K562 (cell line): Measurements from ENCODE around the gene AUNIP. TPM values are rescaled to one million over a fixed set of nuclear protein-coding genes. Genes with fewer than 3 reads are reported as not detected.

Experiments
- BCLAF1 ChIP-seq, 2 experiments: fragments of 450-650 bp in 1 of 2; IDR thresholded peaks; 2 replicates each; pipeline ENCODE4 v1.6.1; 2011 to 2017; ENCODE audit warnings: low read depth in 2 of 2, antibody characterized with exemption in 1 of 2, borderline replicate concordance in 1 of 2, low read length in 1 of 2, mild to moderate bottlenecking in 1 of 2, mixed read lengths in 1 of 2; ENCODE audit not compliant: control insufficient read depth in 1 of 2
- CEBPB ChIP-seq: fragments of 450-650 bp; IDR thresholded peaks from 2 replicates; pipeline ENCODE4 v1.6.1; 2016; ENCODE audit warnings: missing genetic modification characterization, missing compliant biosample characterization
- DEAF1 ChIP-seq: fragments of 450-650 bp; formaldehyde crosslinking; IDR thresholded peaks from 2 replicates; pipeline ENCODE4 v1.4.0; 2020; ENCODE audit warnings: mild to moderate bottlenecking, moderate library complexity
- ETV6 ChIP-seq, 3 experiments: fragments of 150-350 bp in 1 of 3; sonication (generic) in 1 of 3; formaldehyde crosslinking in 1 of 3; IDR thresholded peaks; 2 replicates each; pipeline versions ENCODE4 v1.6.1 to v1.8.0; 2014 to 2022; ENCODE audit warnings: borderline replicate concordance in 2 of 3, low read depth in 2 of 3, antibody characterized with exemption in 1 of 3, low read length in 1 of 3, mild to moderate bottlenecking in 1 of 3, missing genetic modification reagents in 1 of 3
- KDM4B ChIP-seq, 2 experiments: fragments of 450-650 bp in 1 of 2; sonication (generic) in 1 of 2; IDR thresholded peaks; 2 replicates each; pipeline ENCODE4 v1.6.1; 2016 to 2017; ENCODE audit warnings: borderline replicate concordance in 2 of 2, antibody characterized with exemption in 1 of 2, low read depth in 1 of 2, mild to moderate bottlenecking in 1 of 2
- MBD2 ChIP-seq: sonication (generic); IDR thresholded peaks from 2 replicates; pipeline ENCODE4 v1.6.1; 2016; ENCODE audit warnings: low read depth, borderline replicate concordance
- MGA ChIP-seq: fragments of 450-650 bp; IDR thresholded peaks from 2 replicates; pipeline ENCODE4 v1.6.1; 2016; ENCODE audit warnings: mild to moderate bottlenecking, moderate library complexity
- polyA plus RNA-seq, 8 experiments: library from polyadenylated mRNA; depleted of rRNA in 4 of 8; stranded (reverse) in 5 of 8; unstranded in 3 of 8; fragments of >200 nt; fragmentation: Nextera tagmentation in 2 of 8; fragmentation: Illumina TruSeq in 1 of 8; extraction: Ambion mirVana in 2 of 8; extraction: Trizol in 1 of 8; gene quantifications; 2 replicates each; pipeline versions ENCODE4 v1.2.1 to v1.2.3, GENCODE V29; 2011 to 2014; ENCODE audit warnings: inconsistent platforms in 1 of 8, missing spikeins in 1 of 8
- total RNA-seq, 7 experiments: library from RNA; depleted of rRNA in 6 of 7; stranded (reverse); fragments of >200 nt in 6 of 7; fragmentation: Illumina TruSeq in 2 of 7; extraction: Trizol in 2 of 7; gene quantifications; 2 replicates each; pipeline versions ENCODE4 v1.2.1 to v1.2.3, GENCODE V29; 2011 to 2021; ENCODE audit warnings: low replicate concordance in 1 of 7

AUNIP gene
- total and polyA plus RNA-seq, 9 of the 15 experiments (the other 6 are each of a cell fraction or from before 2014, with no cell fraction given), result 12.1 to 53.8 (median 47.1) TPM

DNA sequence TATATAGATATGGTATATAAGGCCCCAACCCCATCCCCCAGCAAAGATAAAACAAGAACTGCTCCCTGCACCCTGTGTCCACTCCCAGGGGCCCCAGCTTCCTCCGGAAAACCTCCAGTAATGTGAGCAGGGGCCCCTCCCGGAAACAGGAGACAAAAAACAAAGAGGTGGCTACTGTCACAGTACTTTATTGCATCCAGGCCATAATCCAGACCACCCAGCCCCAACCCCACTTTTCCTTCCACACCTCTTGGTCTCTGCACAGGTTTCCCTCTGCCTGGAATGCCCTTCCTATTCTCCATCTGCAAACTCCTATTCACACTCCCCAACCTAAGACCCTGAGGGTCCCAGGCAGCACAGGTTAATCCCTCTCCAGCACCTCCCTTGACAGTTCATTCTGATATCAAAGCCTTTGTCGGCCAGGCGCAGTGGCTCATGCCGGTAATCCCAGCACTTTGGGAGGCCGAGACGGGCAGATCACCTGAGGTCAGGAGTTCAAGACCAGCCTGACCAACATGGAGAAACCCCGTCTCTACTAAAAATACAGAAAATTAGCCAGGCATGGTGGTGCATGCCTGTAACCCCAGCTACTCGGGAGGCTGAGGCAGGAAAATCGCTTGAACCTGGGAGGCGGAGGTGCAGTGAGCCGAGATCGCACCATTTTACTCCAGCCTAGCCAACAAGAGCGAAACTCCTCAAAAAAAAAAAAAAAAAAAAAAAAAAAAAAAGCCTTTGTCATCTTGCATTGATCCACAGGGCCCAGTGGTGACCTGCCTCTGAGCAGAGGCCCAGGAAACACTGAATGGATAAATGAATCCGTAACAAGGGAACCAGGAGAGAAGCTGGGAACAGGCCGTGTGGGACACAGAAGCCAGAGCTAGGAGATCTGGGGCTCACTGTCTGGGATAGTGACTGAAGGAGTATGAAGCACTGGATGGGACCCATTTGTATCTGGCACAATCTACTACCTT is 2.3 kb upstream of the AUNIP start (continued):
- no peak for TF ChIP-seq MGA
- no peak for TF ChIP-seq CEBPB (tag)
- TF ChIP-seq KDM4B (IDR thresholded peaks at IDR 0.05; ENCODE audit: borderline replicate concordance in 2 of 2, low read depth in 1 of 2), result 0 out of 4 replicates have a peak, but pooled peaks of 1 of the 2 experiments have one; percentile 16
- TF ChIP-seq MBD2, result 0 out of 2 replicates have a peak, but pooled peaks have one; percentile 20
- TF ChIP-seq DEAF1 (CRISPR knock-in tag), result no peak
- TF ChIP-seq BCLAF1 (IDR thresholded peaks at IDR 0.05; ENCODE audit: borderline replicate concordance in 1 of 2, control insufficient read depth in 1 of 2, low read depth in 2 of 2, low read length in 1 of 2), result no peak
- TF ChIP-seq ETV6 (IDR thresholded peaks at IDR 0.05; ENCODE audit: borderline replicate concordance in 1 of 2, low read depth in 2 of 2, low read length in 1 of 2), result 0 out of 4 replicates have a peak, but pooled peaks of 1 of the 2 experiments have one; percentile 59
- no peak for TF ChIP-seq ETV6 (CRISPR knock-in tag; IDR thresholded peaks at IDR 0.05; ENCODE audit: borderline replicate concordance)
